Inflammatory macrophage (primary cell): ENCODE measurements around the gene CSN1S1.

ENCODE experiments used
- DNase-seq, 2 donors: peaks; one replicate each; pipeline ENCODE4 v3.0.0-alpha.2; 2020 to 2022

CSN1S1 gene

GRCh38 chr4:69994782-69995181 is 63.9 kb downstream of the CSN1S1 start:
- no peak for DNase-seq

GRCh38 chr4:69995526-69996016 is 64.7 kb downstream of the CSN1S1 start, which contains the start of gene STATH:
Gene STATH (plus strand): TSS chr4:69995966. CDS start chr4:69998438, 2,472 bp downstream.
- DNase-seq, result no peak
